ENCODE measurements around the gene CLSTN3.
"Not testable (repeated sequence)": the region's sequence is repeated elsewhere in the genome, so short reads cannot be mapped to it uniquely, and the experiment has no call there.

Gene CLSTN3

DNA sequence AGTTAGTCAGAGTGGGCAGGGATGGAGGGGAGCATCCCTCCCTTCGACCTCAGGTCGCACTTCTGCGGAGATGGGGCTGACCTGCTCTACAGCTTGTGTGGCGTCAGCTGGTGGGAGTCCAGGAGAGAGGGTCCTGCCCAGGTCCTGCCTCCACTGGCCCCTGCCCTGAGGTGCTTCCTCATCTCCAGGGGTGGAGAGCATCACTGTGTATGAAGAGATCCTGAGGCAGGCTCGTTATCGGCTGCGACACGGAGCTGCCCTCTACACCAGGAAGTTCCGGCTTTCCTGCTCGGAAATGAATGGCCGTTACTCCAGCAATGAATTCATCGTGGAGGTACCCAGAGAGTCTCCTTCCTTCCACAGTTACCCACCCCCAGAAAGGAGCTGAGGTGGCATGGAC is 20.2 kb downstream of the CLSTN3 start:
- DNase-seq (ENCODE audit: low read depth in 2 of 2), result no peak

DNA sequence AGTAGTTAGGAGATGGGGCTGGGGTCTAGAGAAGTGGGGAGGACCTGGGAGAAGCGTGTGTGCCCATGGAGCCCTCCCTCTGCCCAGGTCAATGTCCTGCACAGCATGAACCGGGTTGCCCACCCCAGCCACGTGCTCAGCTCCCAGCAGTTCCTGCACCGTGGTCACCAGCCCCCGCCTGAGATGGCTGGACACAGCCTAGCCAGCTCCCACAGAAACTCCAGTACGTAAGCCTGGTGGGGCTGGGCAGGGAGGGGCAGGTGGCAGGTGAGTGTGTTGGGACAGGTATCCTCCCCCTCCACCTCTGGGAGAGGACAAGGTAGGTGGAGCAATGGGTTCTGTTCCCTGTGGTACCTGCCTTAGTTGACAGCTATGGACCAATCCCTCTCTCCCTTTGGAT is 20.7 kb downstream of the CLSTN3 start:
- DNase-seq (ENCODE audit: low read depth in 2 of 2), result no peak

DNA sequence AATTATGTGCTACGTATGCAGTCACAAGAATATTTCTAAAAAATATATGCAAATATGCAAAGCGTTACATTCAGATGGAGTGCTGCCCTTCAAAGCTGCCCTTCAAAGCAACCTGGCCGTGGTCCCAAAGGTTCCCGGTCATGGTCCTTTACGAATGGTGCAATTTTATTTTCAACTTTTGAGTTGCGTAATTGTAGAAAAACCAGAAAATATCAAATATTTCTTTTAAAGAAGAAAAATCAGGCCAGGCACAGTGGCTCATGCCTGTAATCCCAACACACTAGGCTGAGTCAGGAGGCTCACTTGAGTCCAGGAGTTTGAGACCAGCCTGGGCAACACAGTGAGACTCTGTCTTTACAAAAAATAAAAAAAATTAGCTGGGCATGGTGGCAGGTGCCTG is 21.4 kb downstream of the CLSTN3 start:
- no peak for DNase-seq (ENCODE audit: low read depth in 2 of 2)

DNA sequence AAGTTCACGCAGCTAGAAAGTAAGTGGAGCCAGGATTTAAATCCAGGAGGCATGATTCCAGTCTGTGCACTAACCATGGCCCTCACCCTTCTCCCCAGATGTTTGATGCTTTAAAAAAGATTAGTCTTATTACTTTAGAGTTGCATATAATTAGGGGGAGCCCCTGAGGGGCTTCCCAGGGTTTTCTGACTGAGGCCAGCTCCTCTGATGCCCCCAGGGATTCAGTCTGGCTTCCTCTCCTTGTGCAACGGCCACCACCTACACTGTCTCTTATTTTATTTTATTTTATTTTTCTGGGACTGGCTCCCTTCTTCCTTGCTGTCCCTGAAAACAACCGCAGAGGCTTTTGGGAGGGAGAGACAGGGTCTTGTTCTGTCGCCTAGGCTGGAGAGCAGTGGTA is 22.6 kb downstream of the CLSTN3 start:
- no peak for DNase-seq (ENCODE audit: low read depth in 2 of 2)

DNA sequence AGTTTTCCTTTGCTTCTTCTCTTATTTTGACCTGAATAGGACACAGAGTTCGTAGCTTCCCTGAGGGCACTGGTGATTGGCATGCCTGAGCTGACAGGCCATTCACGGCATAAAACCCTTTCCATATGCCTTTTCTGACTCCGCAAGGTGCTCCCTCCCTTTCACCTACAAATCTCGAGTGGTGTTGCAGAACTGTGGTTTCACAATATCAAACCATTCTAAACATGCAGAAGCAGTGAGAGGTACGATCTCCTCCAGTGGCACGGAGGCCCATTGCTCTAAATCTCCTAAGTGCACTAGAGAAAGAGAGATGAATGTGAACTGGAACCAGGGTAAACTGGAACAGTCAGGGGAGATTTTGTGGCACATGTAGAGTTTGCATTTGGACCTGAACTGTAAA is 23.9 kb downstream of the CLSTN3 start:
- DNase-seq (ENCODE audit: low read depth in 2 of 2), result no peak

DNA sequence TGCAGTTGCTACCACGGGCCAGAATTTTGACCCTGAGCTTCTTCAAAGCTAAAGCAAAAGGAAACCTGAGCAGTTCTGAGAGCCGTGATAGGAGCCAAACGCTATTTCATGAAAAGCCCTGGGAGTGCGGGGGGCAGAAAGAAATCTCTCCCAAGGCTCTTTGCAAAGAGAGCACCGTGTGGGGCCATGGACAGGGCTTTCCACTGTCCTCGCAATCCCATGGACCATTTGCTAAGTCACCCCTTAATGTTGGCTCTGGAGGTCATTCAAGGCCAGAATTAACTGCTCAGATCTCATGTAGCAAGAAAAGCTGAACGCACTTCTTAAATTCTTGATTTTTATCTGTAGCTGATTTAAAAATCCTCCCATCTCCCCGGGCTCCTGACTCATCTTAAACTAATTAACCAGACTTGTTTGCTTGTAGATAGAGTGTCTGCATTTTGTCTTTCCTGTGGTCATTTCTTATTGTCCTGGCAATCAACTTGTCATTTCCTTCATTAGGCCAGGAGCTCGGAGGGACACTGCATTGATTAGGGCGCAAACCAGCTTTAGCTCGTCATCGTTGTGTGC is 24.8 kb downstream of the CLSTN3 start:
- DNase-seq (ENCODE audit: low read depth in 2 of 2), result no peak

DNA sequence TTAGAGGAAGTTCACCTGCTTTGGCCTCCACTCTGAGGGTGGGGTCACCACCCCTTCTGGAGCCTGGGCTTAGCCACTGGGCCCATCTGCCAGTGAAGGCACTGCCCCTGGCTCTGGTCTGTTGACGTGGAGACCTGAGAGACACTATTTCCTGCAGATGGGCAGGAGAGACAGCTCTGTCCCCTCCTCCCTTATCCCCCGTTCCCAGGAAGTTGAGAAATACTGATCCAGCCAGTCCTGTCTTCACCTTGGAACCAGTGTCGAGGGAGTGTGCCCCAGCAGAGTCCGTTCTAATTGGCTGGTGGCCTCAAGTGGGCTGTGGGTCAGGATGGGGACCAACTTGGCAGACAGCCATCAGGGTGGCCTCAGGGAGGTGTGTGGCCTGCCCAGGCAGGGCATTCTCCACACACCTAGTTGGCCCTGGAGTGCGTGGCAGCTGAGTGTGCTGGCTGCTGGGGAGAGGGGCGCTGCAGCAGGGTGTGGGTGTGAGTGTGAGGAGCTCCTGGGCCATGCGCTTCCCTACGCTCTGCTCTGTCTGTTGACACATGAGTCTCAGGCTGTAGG is 25.4 kb downstream of the CLSTN3 start:
- no peak for DNase-seq (ENCODE audit: low read depth in 2 of 2)

DNA sequence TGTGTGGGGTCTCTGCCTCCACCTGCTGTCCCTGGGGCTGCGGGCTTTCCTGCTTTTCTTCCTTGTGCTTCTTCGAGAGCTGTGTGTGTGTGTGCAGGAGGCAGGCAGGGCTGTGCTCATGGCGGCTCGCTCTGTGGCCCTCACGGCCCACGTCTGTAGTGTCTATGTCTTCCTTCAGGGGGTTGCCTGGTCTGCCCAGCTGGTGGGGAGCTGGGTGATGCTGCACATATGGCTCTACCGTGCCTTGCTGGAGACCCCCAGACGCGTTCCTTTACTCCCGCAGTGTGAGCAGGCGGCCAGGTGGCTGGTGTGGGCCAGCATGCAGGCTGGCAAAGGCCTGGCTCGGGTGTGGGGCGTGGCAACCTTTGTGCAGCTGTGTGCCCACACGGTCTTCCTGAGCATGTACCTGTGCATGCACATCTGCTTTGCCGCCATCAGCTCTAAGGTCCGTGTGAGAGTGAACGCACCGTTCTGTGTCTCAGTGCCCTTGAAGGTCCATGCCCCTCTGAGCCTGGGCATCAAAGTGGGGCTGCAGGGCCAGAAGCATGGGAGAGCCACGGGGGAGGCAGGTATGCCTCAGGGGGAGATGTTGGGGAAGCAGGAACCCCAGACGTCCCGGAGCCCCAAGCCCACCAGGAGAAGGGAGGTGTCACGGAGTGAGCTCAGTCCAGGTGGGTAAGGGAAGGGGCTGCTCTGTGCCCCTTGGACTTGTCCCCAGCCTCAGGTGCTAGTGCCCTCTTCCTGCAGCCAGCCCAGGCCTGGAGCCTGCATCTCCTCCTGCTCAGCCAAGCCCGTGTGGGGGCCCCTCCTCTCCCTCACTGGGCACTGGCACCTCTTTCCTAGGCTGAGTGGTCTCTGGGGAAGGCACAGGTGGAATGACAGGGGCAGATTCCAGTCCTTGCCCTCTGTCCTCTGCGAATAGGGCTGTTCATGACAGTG is 26.4 kb downstream of the CLSTN3 start:
- DNase-seq (ENCODE audit: low read depth in 2 of 2), result no peak

DNA sequence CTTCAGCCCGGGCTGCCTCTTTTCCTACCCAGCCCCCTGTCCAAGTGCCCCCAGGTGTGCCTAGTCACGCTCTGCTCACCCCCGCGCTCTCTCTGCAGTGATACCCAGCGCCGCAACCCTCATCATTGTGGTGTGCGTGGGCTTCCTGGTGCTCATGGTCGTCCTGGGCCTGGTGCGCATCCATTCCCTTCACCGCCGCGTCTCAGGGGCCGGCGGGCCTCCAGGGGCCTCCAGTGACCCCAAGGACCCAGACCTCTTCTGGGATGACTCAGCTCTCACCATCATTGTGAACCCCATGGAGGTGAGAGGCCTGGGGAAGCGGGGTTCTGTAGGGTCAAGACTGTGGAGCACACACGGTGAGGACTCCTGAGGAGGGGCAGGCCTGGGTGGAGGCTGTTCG is 27.2 kb downstream of the CLSTN3 start:
- DNase-seq (ENCODE audit: low read depth in 2 of 2), result no peak

DNA sequence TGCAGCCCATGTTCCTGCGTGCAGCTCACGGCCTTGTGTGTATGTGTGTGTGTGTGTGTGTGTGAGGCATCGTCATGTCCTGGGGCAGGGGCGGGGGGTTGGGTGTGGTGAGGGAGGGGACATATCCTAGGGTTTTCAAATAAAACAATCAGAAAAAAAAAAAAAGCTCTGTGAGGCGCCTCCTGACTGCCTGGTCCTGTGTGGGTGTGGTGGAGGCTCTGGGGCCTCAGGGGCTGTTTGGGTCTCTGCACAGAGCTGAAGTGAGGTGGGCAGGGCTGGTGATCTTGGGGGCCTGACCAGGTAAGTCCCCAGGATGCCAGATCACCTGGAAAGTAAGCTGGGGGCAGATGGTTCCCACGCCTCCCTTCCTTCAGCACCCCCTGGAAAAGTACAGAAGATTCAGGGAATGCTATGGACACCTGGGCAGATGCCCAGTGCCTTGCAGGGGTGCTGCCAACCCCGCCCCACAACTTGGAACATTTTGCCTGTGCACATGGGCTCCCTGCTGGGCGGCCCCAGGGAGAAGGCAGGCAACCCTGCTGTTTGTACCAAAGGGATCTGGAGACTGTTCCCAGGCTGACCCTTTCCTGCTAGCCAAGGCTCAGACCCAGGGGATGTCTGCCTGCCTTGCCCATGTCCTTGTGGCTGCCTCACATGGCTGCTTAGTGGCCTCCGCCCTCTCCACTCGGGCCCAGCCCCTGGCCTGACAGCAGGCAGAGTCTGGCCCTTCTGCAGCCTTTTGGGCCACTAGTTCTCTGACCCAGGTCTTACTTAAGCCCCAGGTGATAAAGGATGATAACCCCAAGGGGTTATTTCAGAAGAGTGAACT is 28.8 kb downstream of the CLSTN3 start:
- no peak for DNase-seq (ENCODE audit: low read depth in 2 of 2)

DNA sequence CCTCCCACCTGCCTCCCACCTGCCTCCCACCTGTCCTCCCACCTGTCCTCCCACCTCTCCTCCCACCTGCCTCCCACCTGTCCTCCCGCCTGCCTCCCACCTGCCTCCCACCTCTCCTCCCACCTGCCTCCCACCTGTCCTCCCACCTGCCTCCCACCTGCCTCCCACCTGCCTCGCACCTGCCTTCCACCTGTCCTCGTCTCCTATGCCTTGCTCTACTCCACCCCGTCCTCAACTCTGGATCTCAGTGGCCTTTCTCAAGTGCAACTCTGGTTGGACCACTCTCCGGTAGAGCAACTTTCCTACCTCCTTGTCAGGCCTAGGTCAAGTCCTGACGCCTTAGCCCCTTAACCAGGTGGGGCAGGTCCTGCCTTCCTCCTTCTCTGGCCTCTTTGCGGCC is 30.0 kb downstream of the CLSTN3 start:
- DNase-seq (ENCODE audit: low read depth in 2 of 2), result no peak

DNA sequence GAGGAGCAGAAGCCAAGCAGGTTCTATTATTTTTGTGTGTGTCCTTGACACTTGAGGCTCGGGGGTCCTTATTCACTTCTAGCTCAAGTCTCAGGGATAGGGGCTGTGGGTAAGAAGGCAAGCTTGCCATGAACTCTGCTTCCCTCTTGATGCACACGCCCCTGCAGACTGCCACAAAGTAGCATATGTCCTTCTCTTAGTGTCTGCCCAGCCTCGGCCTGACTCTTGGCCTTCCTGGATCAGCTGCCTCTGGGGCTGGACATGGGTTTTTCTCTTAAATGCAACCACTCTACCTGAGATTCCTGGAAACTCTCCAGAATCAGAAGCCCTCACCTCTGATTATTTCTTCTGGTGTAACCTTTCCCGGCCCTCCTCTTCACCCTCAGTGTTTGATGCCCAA is 31.2 kb downstream of the CLSTN3 start:
- no peak for DNase-seq (ENCODE audit: low read depth in 2 of 2)

DNA sequence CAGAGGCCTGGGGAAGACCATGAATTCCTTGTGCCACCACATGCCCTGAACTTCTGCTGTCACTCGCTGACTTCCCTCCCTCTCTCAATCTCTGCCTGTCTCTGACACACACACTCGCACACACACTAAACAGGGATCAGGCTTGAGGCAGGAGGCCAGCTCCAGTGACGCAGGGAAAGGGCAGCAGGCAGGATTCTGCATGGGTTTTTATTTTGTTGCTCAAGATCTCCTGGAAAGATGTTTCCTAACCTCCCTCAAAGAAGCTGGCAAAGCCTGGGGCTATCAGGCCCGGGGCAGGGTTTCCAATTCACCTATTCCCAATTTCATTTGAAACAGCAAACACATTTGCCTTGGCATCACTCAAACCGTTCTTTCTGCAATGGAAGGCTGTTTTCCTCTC is 31.6 kb downstream of the CLSTN3 start:
- DNase-seq (ENCODE audit: low read depth in 2 of 2), result no peak

DNA sequence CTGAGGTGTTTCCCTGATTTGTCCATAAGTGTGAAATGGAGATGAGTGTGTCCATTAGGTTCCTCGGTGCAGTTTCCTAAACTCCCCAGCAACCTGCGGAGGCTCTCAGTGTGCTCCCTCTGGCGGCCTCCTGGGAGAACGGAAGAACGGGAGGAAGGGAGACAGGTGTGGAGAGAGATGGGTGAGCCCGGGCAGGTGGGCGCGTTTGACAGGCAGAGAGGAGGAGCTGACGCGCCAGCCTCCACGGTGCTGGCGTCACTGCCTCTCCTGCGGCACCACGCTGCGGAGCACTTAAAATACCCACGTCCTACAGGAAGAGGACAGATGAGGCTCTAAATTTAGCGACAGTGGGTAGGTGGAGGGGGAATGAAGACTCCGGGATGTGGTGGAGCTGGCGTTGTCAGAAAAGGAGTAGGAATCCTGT is 32.5 kb downstream of the CLSTN3 start:
- DNase-seq (ENCODE audit: low read depth in 2 of 2), result peak; percentile 11 to 12

DNA sequence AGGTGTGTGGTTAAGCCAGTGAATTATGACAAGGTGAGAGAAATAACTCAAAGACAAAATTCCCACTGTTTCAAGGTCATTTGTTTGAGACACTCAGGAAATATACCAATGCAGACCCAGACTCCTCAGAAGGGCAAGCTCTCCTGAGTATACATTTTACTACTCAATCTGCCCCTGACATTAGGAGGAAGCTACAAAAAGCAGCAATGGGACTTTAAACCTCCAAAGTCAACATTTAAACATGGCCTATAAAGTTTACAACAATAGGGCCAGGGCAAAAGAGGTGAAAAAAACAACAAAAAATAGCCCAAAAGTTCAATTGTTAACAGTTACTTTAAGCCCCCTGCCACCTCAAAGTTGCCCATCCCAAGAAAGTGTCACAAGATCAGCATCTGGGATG is 39.8 kb downstream of the CLSTN3 start:
- DNase-seq (ENCODE audit: low read depth in 2 of 2), result no peak

DNA sequence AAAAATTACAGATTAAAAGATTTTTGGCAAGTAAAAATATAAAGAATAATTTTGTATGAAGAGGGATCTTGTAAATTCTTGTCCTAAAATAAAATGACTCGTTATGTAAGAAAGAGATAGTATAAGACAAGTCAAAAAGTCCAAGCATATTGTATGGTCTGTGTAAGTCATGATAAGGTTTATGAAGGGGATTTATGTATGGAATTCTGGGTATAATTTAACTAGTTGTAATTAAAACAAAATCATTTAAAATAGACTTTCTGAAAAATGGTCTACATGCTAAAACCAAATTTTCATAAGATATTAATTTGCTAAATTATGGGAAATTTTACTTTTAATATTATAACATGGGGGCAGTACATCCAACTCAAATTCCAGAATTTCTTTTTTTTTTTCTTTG is 41.7 kb downstream of the CLSTN3 start:
- no peak for DNase-seq (ENCODE audit: low read depth in 2 of 2)

DNA sequence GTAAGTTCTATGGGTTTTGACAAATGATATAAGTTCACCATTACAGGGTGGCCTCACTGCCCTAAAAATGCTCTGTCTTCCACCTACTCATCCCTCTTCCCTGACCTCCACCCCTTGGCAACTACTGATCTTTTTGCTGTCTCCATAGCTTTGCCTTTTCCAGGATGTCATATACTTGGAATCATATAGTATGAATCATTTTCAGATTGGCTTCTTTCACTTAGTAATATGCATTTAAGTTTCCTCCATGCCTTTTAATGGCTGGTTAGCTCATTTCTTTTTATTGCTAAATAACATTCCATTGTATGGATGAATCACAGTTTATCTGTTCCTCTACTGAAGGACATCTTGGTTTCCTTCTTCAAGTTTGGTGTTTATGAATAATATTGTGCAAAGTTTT is 45.3 kb downstream of the CLSTN3 start:
- no peak for DNase-seq (ENCODE audit: low read depth in 2 of 2)

DNA sequence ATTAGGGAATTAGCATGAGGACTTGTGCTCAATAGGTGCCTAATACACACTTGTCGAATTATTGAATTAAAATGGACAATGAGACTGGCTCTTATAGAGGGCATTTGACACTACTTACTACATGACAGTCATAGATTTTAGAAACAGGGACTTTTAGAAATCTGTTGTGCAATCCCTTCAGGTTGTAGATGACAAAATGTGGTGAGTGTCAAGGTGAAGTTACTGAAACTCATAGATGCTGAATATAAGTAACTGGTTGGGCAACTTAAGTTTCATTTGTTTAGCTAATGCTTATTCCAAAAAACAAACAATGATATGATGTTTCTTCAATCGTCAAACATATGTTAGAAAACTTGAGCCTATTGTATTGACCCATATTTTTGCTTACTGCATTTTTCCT is 46.4 kb downstream of the CLSTN3 start:
- DNase-seq (ENCODE audit: low read depth in 2 of 2), result no peak

DNA sequence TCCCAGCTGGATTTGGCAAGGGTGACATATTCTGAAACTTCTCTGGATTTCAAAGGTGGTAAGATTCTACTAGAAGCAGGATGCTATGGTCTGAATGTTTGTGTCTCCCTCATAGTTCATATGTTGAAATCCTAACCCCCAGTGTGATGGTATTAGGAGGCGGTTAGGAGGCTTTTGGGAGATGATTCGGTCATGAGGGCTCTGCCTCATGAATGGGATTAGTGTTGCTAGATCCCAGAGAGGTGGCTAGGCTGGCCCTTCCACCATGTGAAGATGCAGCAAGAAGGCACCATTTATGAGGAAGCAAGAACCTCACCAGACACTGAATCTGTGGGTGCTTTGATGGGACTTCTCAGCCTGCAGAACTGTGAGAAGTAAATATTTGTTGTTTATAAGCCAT is 48.3 kb downstream of the CLSTN3 start:
- no peak for DNase-seq (ENCODE audit: low read depth in 2 of 2)

DNA sequence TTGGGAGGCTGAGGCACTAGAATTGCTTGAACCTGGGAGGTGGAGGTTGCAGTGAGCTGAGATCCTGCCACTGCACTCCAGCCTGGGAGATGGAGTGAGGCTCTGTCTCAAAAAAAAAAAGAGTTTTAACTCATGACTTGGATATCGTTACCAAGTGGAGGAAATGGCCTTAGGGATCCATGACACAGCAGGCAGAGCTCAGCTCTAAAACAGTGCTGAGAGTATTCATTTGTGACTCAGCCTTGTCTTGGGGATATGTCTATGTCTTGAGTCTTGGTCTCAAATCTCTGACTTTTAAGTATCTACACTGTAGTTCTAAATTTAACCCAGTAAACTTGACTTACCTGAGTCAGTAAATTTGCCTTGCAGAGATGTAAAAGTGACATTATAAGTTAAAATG is 50.5 kb downstream of the CLSTN3 start:
- no peak for DNase-seq (ENCODE audit: low read depth in 2 of 2)

DNA sequence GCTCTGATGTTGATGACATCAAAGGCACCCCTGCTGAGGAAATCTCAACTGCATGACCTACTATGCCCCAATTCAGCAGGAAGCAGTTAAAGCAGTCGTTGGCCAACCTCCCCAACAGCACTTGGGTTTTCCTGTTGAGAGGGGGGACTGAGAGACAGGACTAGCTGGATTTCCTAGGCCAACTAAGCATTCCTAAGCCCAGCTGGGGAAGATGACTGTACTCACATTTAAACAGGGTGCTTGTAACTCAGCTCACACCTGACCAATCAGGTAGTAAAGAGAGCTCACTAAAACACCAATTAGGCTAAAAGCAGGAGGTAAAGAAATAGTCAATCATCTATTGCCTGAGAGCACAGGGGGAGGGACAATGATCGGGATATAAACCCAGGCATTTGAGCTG is 55.9 kb downstream of the CLSTN3 start:
- not testable (repeated sequence) for DNase-seq (ENCODE audit: low read depth in 2 of 2)

Measured in stimulated activated CD4-positive, alpha-beta T cell treated with anti-CD3 and anti-CD28 coated beads, Interleukin-1b, Interleukin-23, amount 100 ng/mL, for 4 hours (primary cell).